ENCODE data around the gene MYBBP1A.
"Not testable (repeated sequence)": the region's sequence is repeated elsewhere in the genome, so short reads cannot be mapped to it uniquely, and the experiment has no call there.

MYBBP1A gene

GRCh38 chr17:4554997-4555799, at the start of gene MYBBP1A:
Gene MYBBP1A (minus strand): TSS chr17:4555384. CDS start chr17:4555324, 60 bp downstream.
- Histone ChIP-seq H3K9me3 (ENCODE audit: low read length) (no peaks in the 10 kb centered on the region), H3K4me3 (ENCODE audit: low read depth in 1 of 2, low read length in 2 of 2) (peak within 1 kb of the TSS; percentile 90 to 92), H3K4me1 (ENCODE audit: insufficient read depth, low read length) (peaks cover 22% of the 10 kb centered on the region), H3K9ac (ENCODE audit: low read length) (peak within 1 kb of the TSS; percentile 78), H3K27me3 (ENCODE audit: control insufficient read depth in 1 of 2, insufficient read depth in 2 of 2, low read length in 2 of 2) (no peaks in the 10 kb centered on the region), H3K27ac (ENCODE audit: low read depth, low read length) (peak within 1 kb of the TSS; percentile 70), H3K36me3 (ENCODE audit: insufficient read depth, low read length) (peaks cover 21% of the 10 kb centered on the region)

GRCh38 chr17:4604736-4605135, 49.6 kb upstream of the MYBBP1A start:
- not testable (repeated sequence) for H3K9me3 ChIP-seq (ENCODE audit: low read length); H3K9ac ChIP-seq (ENCODE audit: low read length); H3K27ac ChIP-seq (ENCODE audit: low read depth, low read length)

GRCh38 chr17:4604111-4604644, 49.0 kb upstream of the MYBBP1A start:
- Histone ChIP-seq H3K27me3 (ENCODE audit: control insufficient read depth in 1 of 2, insufficient read depth in 2 of 2, low read length in 2 of 2) (no peaks in the 10 kb centered on the region), H3K4me1 (ENCODE audit: insufficient read depth, low read length) (peaks cover 11% of the 10 kb centered on the region), H3K36me3 (ENCODE audit: insufficient read depth, low read length) (no peaks in the 10 kb centered on the region), H3K27ac (ENCODE audit: low read depth, low read length) (no peak overlapping the region), H3K4me3 (ENCODE audit: low read depth in 1 of 2, low read length in 2 of 2) (no peak overlapping the region), H3K9me3 (ENCODE audit: low read length) (no peaks in the 10 kb centered on the region), H3K9ac (ENCODE audit: low read length) (no peak overlapping the region)

More at GRCh38 chr17:4604736-4605135, 49.6 kb upstream of the MYBBP1A start:
- H3K4me1 ChIP-seq (ENCODE audit: insufficient read depth, low read length), result peaks cover 11% of the 10 kb centered on the region
- H3K36me3 ChIP-seq (ENCODE audit: insufficient read depth, low read length); H3K27me3 ChIP-seq (ENCODE audit: control insufficient read depth in 1 of 2, insufficient read depth in 2 of 2, low read length in 2 of 2); H3K4me3 ChIP-seq (ENCODE audit: low read depth in 1 of 2, low read length in 2 of 2): not testable (repeated sequence)

GRCh38 chr17:4602041-4602440, 46.9 kb upstream of the MYBBP1A start:
- H3K4me1 ChIP-seq (ENCODE audit: insufficient read depth, low read length), result peaks cover 4% of the 10 kb centered on the region
- no peak overlapping the region for H3K4me3 ChIP-seq (ENCODE audit: low read depth in 1 of 2, low read length in 2 of 2)
- H3K27ac ChIP-seq (ENCODE audit: low read depth, low read length), result no peak overlapping the region
- no peaks in the 10 kb centered on the region for H3K36me3 ChIP-seq (ENCODE audit: insufficient read depth, low read length)
- H3K27me3 ChIP-seq (ENCODE audit: control insufficient read depth in 1 of 2, insufficient read depth in 2 of 2, low read length in 2 of 2), result no peaks in the 10 kb centered on the region
- H3K9me3 ChIP-seq (ENCODE audit: low read length), result no peaks in the 10 kb centered on the region
- H3K9ac ChIP-seq (ENCODE audit: low read length), result no peak overlapping the region

- Histone ChIP-seq H3K36me3 (ENCODE audit: insufficient read depth, low read length) (no peaks in the 10 kb centered on the region), H3K9ac (ENCODE audit: low read length) (no peak overlapping the region), H3K4me3 (ENCODE audit: low read depth in 1 of 2, low read length in 2 of 2) (no peak overlapping the region), H3K4me1 (ENCODE audit: insufficient read depth, low read length) (peaks cover 4% of the 10 kb centered on the region), H3K27me3 (ENCODE audit: control insufficient read depth in 1 of 2, insufficient read depth in 2 of 2, low read length in 2 of 2) (peaks cover 0 to 4% of the 10 kb centered on the region in 2 donors), H3K9me3 (ENCODE audit: low read length) (no peaks in the 10 kb centered on the region), H3K27ac (ENCODE audit: low read depth, low read length) (no peak overlapping the region)
These were observed 46.1 kb upstream of the MYBBP1A start for GRCh38 chr17:4601326-4601725.

GRCh38 chr17:4600563-4600962, 45.4 kb upstream of the MYBBP1A start:
- Histone ChIP-seq H3K27ac (ENCODE audit: low read depth, low read length) (no peak overlapping the region), H3K9ac (ENCODE audit: low read length) (no peak overlapping the region), H3K9me3 (ENCODE audit: low read length) (no peaks in the 10 kb centered on the region), H3K4me3 (ENCODE audit: low read depth in 1 of 2, low read length in 2 of 2) (no peak overlapping the region), H3K4me1 (ENCODE audit: insufficient read depth, low read length) (peaks cover 4% of the 10 kb centered on the region), H3K36me3 (ENCODE audit: insufficient read depth, low read length) (no peaks in the 10 kb centered on the region), H3K27me3 (ENCODE audit: control insufficient read depth in 1 of 2, insufficient read depth in 2 of 2, low read length in 2 of 2) (peaks cover 0 to 4% of the 10 kb centered on the region in 2 donors)

- H3K4me3 ChIP-seq (ENCODE audit: low read depth in 1 of 2, low read length in 2 of 2), result no peak overlapping the region
- no peaks in the 10 kb centered on the region for H3K9me3 ChIP-seq (ENCODE audit: low read length)
- no peak overlapping the region for H3K9ac ChIP-seq (ENCODE audit: low read length)
- peak overlapping the region; percentile 29 for H3K27ac ChIP-seq (ENCODE audit: low read depth, low read length)
- no peaks in the 10 kb centered on the region for H3K36me3 ChIP-seq (ENCODE audit: insufficient read depth, low read length)
- H3K4me1 ChIP-seq (ENCODE audit: insufficient read depth, low read length), result peaks cover 4% of the 10 kb centered on the region
- peaks cover 0 to 4% of the 10 kb centered on the region in 2 donors for H3K27me3 ChIP-seq (ENCODE audit: control insufficient read depth in 1 of 2, insufficient read depth in 2 of 2, low read length in 2 of 2)
These were observed 44.5 kb upstream of the MYBBP1A start for GRCh38 chr17:4599505-4600281.

GRCh38 chr17:4598776-4599504, 43.8 kb upstream of the MYBBP1A start:
- H3K27ac ChIP-seq (ENCODE audit: low read depth, low read length), result no peak overlapping the region
- H3K4me3 ChIP-seq (ENCODE audit: low read depth in 1 of 2, low read length in 2 of 2), result no peak overlapping the region
- no peak overlapping the region for H3K9ac ChIP-seq (ENCODE audit: low read length)
- peaks cover 0 to 4% of the 10 kb centered on the region in 2 donors for H3K27me3 ChIP-seq (ENCODE audit: control insufficient read depth in 1 of 2, insufficient read depth in 2 of 2, low read length in 2 of 2)
- no peaks in the 10 kb centered on the region for H3K9me3 ChIP-seq (ENCODE audit: low read length)
- H3K4me1 ChIP-seq (ENCODE audit: insufficient read depth, low read length), result no peaks in the 10 kb centered on the region
- no peaks in the 10 kb centered on the region for H3K36me3 ChIP-seq (ENCODE audit: insufficient read depth, low read length)

- H3K27ac ChIP-seq (ENCODE audit: low read depth, low read length), result no peak overlapping the region
- no peak overlapping the region for H3K9ac ChIP-seq (ENCODE audit: low read length)
- H3K36me3 ChIP-seq (ENCODE audit: insufficient read depth, low read length), result no peaks in the 10 kb centered on the region
- H3K4me3 ChIP-seq (ENCODE audit: low read depth in 1 of 2, low read length in 2 of 2), result no peak overlapping the region
- H3K4me1 ChIP-seq (ENCODE audit: insufficient read depth, low read length), result no peaks in the 10 kb centered on the region
- H3K9me3 ChIP-seq (ENCODE audit: low read length), result no peaks in the 10 kb centered on the region
- H3K27me3 ChIP-seq (ENCODE audit: control insufficient read depth in 1 of 2, insufficient read depth in 2 of 2, low read length in 2 of 2), result peaks cover 0 to 4% of the 10 kb centered on the region in 2 donors
These were observed 42.8 kb upstream of the MYBBP1A start for GRCh38 chr17:4597975-4598374.

- Histone ChIP-seq H3K36me3 (ENCODE audit: insufficient read depth, low read length) (no peaks in the 10 kb centered on the region), H3K4me3 (ENCODE audit: low read depth in 1 of 2, low read length in 2 of 2) (no peak overlapping the region), H3K27ac (ENCODE audit: low read depth, low read length) (no peak overlapping the region), H3K4me1 (ENCODE audit: insufficient read depth, low read length) (no peaks in the 10 kb centered on the region), H3K9ac (ENCODE audit: low read length) (no peak overlapping the region), H3K9me3 (ENCODE audit: low read length) (no peaks in the 10 kb centered on the region), H3K27me3 (ENCODE audit: control insufficient read depth in 1 of 2, insufficient read depth in 2 of 2, low read length in 2 of 2) (peaks cover 0 to 4% of the 10 kb centered on the region in 2 donors)
These were observed 41.6 kb upstream of the MYBBP1A start for GRCh38 chr17:4596636-4597380.
